ENCODE data around the gene PLCB4.

PLCB4 gene

GRCh38 chr20:9223296-9223695 lies 154.4 kb downstream of the PLCB4 start:
- DNase-seq (ENCODE audit: low spot score): no peak

GRCh38 chr20:9225879-9226278 lies 157.0 kb downstream of the PLCB4 start:
- no peak for DNase-seq (ENCODE audit: low spot score)

DNA sequence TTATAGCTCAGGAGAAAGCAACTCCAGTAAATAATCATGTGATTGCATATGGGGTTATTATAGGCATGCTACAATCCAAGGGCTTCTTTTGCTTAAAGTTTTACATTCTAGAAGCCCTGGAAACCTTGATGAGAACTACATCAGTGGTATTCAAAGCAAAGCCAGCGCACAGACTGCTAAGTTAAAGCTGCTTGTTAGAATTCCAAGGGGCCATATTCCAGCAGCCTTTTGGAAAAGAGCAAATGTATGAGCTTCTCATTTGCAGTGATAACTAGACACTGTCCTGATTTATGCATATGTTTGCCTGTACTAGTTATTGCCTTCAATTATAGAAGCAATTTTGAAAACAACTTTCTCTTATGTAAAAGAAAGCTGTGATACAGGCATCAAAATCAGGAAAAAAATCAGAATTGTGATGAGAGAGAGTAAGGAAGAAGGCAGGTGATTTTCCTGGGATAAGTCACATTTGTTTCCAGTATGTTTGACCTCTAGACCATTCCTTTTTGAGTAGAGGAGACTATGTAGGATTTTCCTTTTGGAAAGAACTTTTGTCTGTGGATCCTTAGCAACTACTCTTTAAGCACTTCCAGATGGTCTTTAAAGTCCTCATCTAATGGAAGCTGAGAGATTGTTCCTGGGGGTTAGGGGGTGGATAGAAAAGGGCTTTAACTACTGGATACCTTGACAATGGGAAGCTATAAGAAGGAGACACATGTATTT lies 159.2 kb downstream of the PLCB4 start:
- DNase-seq (ENCODE audit: low spot score): no peak

DNA sequence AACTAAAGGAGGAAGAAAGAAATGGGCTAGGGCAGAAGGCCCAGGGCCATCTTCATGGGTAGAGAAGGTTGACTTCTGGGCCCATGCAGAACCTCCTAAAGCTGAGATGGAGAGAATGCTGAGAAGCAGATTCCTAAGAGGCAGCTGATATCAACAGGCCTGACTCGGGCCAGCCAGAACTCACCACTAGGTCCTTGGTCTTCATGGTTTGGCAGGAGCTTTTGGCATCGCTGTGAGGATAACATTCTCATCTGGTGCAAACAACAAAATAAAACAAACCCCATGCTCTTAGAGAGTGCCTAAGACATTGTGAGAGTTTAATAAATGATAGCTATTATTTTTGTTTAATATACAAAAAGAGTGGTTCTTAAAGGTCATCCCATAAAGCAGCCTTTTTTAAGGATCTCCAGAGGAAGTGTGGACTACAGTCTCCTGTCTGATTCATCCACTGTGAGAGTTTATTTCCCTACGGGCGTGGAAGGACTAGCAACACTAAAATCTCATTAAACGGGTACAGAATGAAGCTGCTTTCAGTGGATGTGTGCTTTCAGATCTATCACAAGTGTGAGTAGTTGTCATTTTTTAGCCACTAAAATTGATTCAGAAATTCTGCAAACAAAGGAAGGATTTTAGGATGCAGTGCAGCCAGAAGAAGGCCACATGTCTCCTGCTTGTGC lies 160.0 kb downstream of the PLCB4 start:
- no peak for DNase-seq (ENCODE audit: low spot score)

DNA sequence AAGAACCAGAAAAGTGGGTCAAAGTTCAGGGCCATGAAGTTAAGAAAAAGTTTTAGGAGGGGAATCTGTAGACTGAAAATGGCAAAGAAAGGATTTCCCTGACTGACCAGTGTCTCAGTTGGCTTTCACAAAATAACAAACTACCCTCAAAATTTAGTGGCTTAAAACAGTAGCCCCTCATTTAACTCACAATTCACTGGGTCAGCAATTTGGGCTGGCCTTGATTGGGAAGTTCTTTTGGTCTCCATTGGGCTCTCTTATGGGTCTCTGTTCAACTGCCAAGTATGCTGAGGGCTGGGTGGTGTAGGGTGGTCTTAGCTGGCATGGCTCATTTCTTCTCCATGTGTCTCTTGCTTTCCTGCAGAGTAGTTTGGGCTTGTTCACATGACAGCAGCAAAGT lies 161.5 kb downstream of the PLCB4 start:
- DNase-seq (ENCODE audit: low spot score): no peak

DNA sequence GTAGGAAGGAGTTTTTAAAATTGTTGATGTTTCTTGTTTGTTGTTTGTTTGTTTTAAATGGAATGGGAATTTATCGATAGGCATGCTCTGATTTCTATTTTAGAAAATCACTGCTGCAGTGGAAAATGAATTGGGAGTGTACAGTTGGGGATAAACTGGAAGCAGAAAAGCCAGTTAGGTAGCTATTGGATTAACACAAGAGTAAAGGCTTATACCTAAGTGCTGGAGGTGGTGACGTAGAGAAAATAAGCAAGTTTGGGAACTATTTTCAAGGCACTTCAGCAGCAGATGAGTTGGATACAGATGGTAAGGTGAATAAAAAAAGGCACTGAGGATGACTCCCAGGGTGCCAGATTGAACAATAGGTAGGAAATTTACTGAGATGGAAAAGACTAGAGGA lies 164.9 kb downstream of the PLCB4 start:
- no peak for DNase-seq (ENCODE audit: low spot score)

- no peak for DNase-seq (ENCODE audit: low spot score)
Observed at GRCh38 chr20:9235518-9235917, 166.6 kb downstream of the PLCB4 start.

GRCh38 chr20:9236458-9236857 lies 167.6 kb downstream of the PLCB4 start:
- no peak for DNase-seq (ENCODE audit: low spot score)

GRCh38 chr20:9241232-9241692 lies 172.4 kb downstream of the PLCB4 start:
- no peak for DNase-seq (ENCODE audit: low spot score)

DNA sequence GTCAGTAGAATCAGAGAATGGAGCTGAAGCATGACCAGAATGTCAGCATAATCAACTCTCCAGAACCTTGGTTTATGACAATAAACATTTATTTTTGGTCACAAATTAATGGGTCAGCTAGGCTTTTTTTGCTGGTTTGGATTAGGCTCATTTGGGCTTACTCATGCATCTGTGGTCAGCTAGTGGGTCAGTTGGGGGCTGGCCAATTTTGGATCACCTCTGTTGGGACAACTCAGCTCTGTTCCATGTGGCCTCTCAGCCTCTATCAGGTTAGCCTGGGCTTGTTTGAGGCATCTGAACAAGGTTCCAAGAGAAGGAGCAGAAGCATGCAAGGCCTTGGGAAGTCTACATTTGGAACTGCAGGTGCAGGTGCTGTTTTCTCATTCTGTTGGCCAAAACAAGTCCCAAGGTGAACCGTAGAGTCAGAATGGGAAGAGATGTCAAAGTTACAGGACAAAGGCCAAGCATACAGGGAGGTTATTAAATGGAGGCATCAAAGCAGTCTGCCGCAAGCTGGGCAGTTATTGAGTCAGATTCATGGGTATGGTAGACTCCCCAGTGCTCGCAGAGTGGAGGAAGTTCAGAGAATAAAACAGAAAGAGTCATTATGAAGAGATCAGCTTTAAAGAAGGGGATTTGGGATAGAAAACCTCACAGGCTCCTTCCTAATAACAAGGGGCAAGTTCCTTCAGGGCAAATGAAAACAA lies 173.0 kb downstream of the PLCB4 start:
- DNase-seq (ENCODE audit: low spot score): no peak

DNA sequence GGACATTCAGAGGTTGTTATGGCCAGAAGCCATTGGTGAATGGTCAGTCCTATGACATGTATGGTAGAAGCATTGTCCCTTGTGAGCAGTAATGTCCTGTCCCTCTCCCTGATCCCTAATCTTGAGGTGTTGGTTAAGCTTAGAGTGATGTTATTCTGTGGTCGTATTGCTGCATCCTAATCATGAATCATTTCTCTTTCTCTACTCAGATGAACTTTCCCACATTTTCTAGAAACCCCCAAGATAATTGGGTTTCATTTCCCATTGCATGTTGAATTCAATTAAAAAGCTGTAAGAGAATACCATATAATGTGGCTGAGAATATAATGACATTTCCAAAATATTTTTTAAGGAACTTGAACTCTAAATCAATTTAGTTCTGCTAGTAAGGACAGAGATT lies 175.1 kb downstream of the PLCB4 start:
- DNase-seq (ENCODE audit: low spot score): no peak

- no peak for DNase-seq (ENCODE audit: low spot score)
Observed at GRCh38 chr20:9244811-9245210, 175.9 kb downstream of the PLCB4 start.

DNA sequence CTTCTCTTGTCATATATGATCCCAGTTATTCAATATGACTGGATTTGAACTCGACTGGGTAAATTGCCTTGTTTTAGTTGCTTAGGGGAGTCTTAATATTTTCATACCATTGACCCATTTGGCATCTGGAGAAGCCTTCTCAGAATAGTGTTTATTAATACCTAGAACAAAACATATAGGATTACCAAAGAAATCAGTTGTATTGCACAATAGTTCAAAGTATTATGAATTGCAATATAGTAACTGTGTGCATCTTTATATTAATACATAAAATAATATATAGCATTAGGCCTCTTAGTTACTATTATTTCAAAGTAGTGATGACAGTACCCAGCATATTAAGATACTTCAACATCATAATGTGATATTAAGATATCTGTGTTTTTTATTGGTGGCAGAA lies 177.8 kb downstream of the PLCB4 start:
- no peak for DNase-seq (ENCODE audit: low spot score)

DNA sequence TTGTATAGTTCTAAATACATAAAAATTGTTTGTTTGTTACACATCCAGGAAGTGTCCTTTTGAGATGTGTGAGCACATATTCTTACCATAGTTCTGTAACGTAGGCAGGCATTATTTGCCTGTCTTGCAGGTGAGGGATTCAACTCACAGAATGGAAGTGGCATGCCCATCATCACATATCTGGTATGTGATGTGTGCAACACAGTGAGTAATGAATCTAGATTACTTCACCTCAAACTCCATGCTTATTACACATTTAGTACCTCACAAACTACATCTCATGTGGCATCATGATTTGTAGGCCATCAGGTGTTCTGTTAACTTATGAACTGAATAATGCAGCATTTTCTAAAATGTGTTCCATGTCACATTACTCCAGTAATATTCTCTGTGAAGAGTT lies 181.6 kb downstream of the PLCB4 start:
- no peak for DNase-seq (ENCODE audit: low spot score)

GRCh38 chr20:9253006-9253539 lies 184.2 kb downstream of the PLCB4 start:
- no peak for DNase-seq (ENCODE audit: low spot score)

DNA sequence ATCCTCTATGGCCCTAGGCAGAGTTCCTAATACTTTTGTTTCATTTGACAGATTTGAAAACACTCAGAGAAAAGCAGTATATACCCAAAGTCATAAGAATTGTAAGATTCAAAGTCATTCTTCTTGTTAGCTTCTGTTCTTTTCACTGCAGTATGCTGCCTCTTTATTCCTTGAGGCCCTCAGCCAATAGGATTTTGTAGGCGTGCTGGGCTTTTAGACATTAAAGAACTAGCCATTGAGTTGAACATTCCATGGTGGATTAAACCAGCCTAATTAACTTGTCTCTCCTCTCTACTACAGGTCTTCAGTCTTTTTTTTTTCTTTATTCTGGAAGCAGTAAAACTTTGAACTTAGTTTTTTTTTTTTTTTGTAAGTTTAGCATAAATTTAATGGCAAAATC lies 186.3 kb downstream of the PLCB4 start:
- no peak for DNase-seq (ENCODE audit: low spot score)

DNA sequence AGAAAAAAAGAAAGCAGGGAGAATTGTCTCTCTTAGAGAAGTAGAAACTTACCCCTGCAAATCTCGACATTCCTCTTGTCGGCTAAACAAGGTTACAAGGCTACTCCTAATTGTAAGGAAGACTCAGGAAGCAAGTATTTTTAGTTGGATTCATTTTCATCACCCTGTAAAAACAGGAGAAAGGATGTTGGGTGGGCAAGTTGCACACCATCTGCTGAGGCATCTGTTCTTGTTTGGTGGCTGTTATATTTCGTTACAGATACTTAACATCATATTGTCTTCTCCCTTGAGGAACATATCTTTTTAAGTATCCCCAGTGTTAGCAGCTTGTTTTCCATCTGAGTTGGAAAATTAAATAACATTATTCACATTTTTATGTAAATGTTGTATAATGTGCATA lies 187.5 kb downstream of the PLCB4 start:
- DNase-seq (ENCODE audit: low spot score): no peak

DNA sequence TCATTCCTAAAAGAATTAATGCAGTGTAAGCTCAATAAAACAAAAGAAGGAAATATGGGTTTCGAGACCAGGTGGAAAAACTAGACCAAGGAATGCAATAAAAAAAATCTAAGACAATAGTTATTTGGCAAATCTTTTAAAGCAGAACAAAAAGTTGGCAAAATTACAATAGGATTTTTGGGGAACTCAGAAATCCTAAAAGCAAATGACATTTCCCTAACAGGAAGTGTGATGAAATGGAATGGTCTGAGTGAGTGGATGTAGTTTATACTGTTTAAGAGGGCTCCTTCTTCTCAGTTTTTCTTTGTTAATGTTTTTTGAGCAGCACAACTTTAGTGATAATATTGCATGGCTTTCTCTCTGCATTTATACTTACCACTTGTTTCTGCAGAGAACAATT lies 190.0 kb downstream of the PLCB4 start:
- DNase-seq (ENCODE audit: low spot score): no peak

DNA sequence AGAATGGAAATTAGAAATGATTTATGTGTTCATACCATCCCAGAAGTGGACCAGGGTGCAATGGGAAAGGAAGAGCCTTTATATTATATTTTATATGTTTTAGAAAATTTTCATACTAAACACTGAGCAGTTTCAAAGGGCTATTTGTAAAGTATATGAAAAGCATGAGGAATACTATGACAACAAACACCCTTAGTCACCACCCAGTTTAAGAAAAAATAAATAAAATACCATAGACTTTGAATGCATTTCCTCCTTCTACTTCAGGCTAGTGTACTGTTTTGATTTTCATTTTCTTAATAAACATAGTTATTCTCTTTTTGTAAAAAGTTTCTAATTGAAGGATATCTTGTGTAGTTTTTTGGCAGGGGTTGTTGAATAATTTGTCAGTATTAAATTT lies 191.1 kb downstream of the PLCB4 start:
- DNase-seq (ENCODE audit: low spot score): no peak

DNA sequence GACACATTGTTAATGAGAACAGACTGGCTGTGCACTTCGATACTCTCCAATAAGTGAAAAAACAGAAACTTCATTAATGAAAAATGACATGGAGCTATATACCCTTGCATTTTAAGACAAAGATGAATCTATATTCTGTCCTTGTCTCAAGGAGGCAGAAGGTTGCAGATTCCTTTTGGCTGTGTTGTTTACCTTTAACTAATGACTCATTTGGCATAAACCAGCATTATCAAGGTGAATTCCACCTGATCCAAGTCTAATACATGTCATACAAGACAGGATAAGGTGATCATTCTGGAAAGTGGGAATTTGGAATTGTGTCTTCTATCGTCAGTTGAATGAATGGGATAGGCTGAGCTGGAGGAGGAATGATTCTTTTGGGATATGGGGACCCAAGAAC lies 192.9 kb downstream of the PLCB4 start:
- DNase-seq (ENCODE audit: low spot score): no peak

DNA sequence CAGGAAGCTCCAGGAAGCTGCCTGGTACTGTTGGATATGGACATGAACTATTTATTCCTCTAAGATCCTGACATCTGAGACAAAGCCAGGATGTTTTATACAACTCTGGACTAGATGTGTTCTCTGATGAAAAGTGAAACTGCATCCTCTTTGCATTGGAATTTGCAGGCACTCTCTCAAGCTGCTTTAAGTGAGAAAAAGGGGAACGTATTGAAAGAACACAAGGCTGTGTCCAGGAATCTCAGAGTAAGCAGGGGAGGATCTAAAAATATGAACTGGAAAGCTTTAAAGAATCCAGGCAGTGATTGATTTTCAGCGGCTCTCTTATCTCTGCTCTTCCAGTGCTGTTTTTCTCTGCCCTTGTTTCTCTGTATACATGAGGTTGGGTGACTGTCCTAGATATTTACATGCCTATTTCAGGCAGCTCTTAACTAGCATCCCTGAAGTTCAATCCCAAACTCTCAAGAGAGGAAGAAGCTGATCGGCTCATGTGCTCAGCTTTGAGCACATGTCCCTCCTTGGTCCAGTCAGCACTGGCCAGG lies 193.8 kb downstream of the PLCB4 start:
- DNase-seq (ENCODE audit: low spot score): no peak

- no peak for DNase-seq (ENCODE audit: low spot score)
Observed at GRCh38 chr20:9269280-9269971, 200.5 kb downstream of the PLCB4 start.
